HepG2 (cell line): ENCODE results near the gene PIR. TPM values are rescaled to one million over a fixed set of nuclear protein-coding genes. Genes with fewer than 3 reads are reported as not detected.

Experiments
- CREB1 ChIP-seq, 2 experiments: fragments of 450-650 bp in 1 of 2; IDR thresholded peaks; 2 replicates each; pipeline ENCODE4 v1.6.1; 2016 to 2017; ENCODE audit warnings: control low read depth in 1 of 2, mild to moderate bottlenecking in 1 of 2, missing compliant biosample characterization in 1 of 2, missing genetic modification characterization in 1 of 2
- HCFC1 ChIP-seq: fragments of 150-350 bp; IDR thresholded peaks from 2 replicates; pipeline ENCODE4 v1.6.1; 2014; ENCODE audit warnings: low read depth, low read length
- MLLT10 ChIP-seq: sonication (generic); formaldehyde crosslinking; IDR thresholded peaks from 2 replicates; pipeline ENCODE4 v1.4.0; 2020; ENCODE audit warnings: missing genetic modification reagents
- MTF1 ChIP-seq: sonication (generic); formaldehyde crosslinking; IDR thresholded peaks from 2 replicates; pipeline ENCODE4 v1.5.0; 2020; ENCODE audit warnings: missing genetic modification reagents
- RCOR2 ChIP-seq: IDR thresholded peaks from 2 replicates; pipeline ENCODE4 v1.6.1; 2016; ENCODE audit warnings: missing biosample characterization, missing genetic modification reagents
- SMYD3 ChIP-seq: sonication (generic); formaldehyde crosslinking; IDR thresholded peaks from 2 replicates; pipeline ENCODE4 v1.8.1; 2023; ENCODE audit warnings: mild to moderate bottlenecking, missing genetic modification reagents
- TFDP1 ChIP-seq: IDR thresholded peaks from 2 replicates; pipeline ENCODE4 v1.6.1; 2016; ENCODE audit warnings: missing compliant biosample characterization, missing genetic modification reagents, borderline replicate concordance
- ZBTB20 ChIP-seq: sonication (generic); formaldehyde crosslinking; IDR thresholded peaks from 2 replicates; pipeline ENCODE4 v1.8.1; 2023; ENCODE audit warnings: missing genetic modification reagents, low read depth, mild to moderate bottlenecking, borderline replicate concordance
- ZFAT ChIP-seq: sonication (generic); formaldehyde crosslinking; conservative IDR thresholded peaks from 2 replicates; pipeline ENCODE4 v1.8.1; 2023; ENCODE audit warnings: missing genetic modification reagents, inconsistent platforms
- ZHX1 ChIP-seq: sonication (generic); formaldehyde crosslinking; IDR thresholded peaks from 2 replicates; pipeline ENCODE4 v1.8.1; 2022; ENCODE audit warnings: low read depth, mild to moderate bottlenecking, missing genetic modification reagents
- ZNF333 ChIP-seq: sonication (generic); formaldehyde crosslinking; IDR thresholded peaks from 2 replicates; pipeline ENCODE4 v1.4.0; 2020; ENCODE audit warnings: mild to moderate bottlenecking, missing genetic modification reagents, borderline replicate concordance
- ZNF710 ChIP-seq: sonication (generic); formaldehyde crosslinking; IDR thresholded peaks from 2 replicates; pipeline ENCODE4 v1.5.0; 2020; ENCODE audit warnings: mild to moderate bottlenecking, missing genetic modification reagents, borderline replicate concordance
- ZNF780A ChIP-seq: sonication (generic); formaldehyde crosslinking; IDR thresholded peaks from 2 replicates; pipeline ENCODE4 v1.8.0; 2022; ENCODE audit warnings: mild to moderate bottlenecking, missing genetic modification reagents, moderate library complexity
- ZSCAN12 ChIP-seq: sonication (generic); formaldehyde crosslinking; IDR thresholded peaks from 2 replicates; pipeline ENCODE4 v1.9.0; 2021; ENCODE audit warnings: mild to moderate bottlenecking, missing genetic modification reagents
- polyA plus RNA-seq, 8 experiments: library from polyadenylated mRNA; depleted of rRNA in 3 of 8; stranded (reverse) in 7 of 8; unstranded in 1 of 8; fragments of >200 nt; fragmentation: Illumina TruSeq in 4 of 8; extraction: Trizol in 4 of 8; gene quantifications; 2 replicates each; pipeline versions ENCODE4 v1.2.1 to v1.2.3, GENCODE V29; 2011 to 2016; ENCODE audit warnings: low read depth in 4 of 8, missing spikeins in 1 of 8, mixed read lengths in 1 of 8; ENCODE audit not compliant: insufficient read depth in 1 of 8
- total RNA-seq, 5 experiments: library from RNA; depleted of rRNA; stranded (reverse); fragments of >200 nt; fragmentation: Illumina TruSeq; extraction: Trizol; gene quantifications; 2 replicates each; pipeline ENCODE4 v1.2.3, GENCODE V29; 2016; ENCODE audit warnings: low read depth in 1 of 5
- TF ChIP-seq, protein P1 (sequence below): sonication (generic); formaldehyde crosslinking; IDR thresholded peaks from 2 replicates; pipeline ENCODE4 v1.8.0; 2022; ENCODE audit warnings: mild to moderate bottlenecking, missing genetic modification reagents
- TF ChIP-seq, protein P2 (sequence below): sonication (generic); formaldehyde crosslinking; IDR thresholded peaks from 2 replicates; pipeline ENCODE4 v1.5.1; 2020; ENCODE audit warnings: missing genetic modification reagents, mild to moderate bottlenecking, borderline replicate concordance

PIR gene
- total and polyA plus RNA-seq, 2 of the 13 experiments (the other 11 are each of a cell fraction or from before 2014, with no cell fraction given): 12.2 to 38.0 TPM

GRCh38 chrX:15493118-15493962 is at the start of gene PIR (continued):
- TF ChIP-seq TFDP1 (CRISPR knock-in tag) (peak; percentile 41; the same call in 1 of the 2 replicates), HCFC1 (no peak), MTF1 (CRISPR knock-in tag) (no peak), ZBTB20 (CRISPR knock-in tag) (no peak), SMYD3 (CRISPR knock-in tag) (no peak), ZFAT (CRISPR knock-in tag) (no peak), ZHX1 (CRISPR knock-in tag) (no peak), CREB1 (IDR thresholded peaks at IDR 0.05) (0 out of 2 replicates have a peak, but pooled peaks have one; percentile 23), CREB1 (CRISPR knock-in tag; IDR thresholded peaks at IDR 0.05) (no peak), ZSCAN12 (CRISPR knock-in tag) (no peak), ZNF333 (CRISPR knock-in tag) (no peak), ZNF710 (CRISPR knock-in tag) (no peak), MLLT10 (CRISPR knock-in tag) (no peak), ZNF780A (CRISPR knock-in tag) (no peak), RCOR2 (no peak)
- TF ChIP-seq, protein P1, sequence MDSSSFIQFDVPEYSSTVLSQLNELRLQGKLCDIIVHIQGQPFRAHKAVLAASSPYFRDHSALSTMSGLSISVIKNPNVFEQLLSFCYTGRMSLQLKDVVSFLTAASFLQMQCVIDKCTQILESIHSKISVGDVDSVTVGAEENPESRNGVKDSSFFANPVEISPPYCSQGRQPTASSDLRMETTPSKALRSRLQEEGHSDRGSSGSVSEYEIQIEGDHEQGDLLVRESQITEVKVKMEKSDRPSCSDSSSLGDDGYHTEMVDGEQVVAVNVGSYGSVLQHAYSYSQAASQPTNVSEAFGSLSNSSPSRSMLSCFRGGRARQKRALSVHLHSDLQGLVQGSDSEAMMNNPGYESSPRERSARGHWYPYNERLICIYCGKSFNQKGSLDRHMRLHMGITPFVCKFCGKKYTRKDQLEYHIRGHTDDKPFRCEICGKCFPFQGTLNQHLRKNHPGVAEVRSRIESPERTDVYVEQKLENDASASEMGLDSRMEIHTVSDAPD: no peak
- TF ChIP-seq, protein P2, sequence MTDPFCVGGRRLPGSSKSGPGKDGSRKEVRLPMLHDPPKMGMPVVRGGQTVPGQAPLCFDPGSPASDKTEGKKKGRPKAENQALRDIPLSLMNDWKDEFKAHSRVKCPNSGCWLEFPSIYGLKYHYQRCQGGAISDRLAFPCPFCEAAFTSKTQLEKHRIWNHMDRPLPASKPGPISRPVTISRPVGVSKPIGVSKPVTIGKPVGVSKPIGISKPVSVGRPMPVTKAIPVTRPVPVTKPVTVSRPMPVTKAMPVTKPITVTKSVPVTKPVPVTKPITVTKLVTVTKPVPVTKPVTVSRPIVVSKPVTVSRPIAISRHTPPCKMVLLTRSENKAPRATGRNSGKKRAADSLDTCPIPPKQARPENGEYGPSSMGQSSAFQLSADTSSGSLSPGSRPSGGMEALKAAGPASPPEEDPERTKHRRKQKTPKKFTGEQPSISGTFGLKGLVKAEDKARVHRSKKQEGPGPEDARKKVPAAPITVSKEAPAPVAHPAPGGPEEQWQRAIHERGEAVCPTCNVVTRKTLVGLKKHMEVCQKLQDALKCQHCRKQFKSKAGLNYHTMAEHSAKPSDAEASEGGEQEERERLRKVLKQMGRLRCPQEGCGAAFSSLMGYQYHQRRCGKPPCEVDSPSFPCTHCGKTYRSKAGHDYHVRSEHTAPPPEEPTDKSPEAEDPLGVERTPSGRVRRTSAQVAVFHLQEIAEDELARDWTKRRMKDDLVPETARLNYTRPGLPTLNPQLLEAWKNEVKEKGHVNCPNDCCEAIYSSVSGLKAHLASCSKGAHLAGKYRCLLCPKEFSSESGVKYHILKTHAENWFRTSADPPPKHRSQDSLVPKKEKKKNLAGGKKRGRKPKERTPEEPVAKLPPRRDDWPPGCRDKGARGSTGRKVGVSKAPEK (CRISPR knock-in tag): no peak
